GOT3 (cell line): ENCODE results near the gene KIF21A.

Experiments used
- DNase-seq: peaks from one replicate; lab custom pipeline; 2025; ENCODE audit warnings: mixed read lengths; lab: John Stamatoyannopoulos, UW

The KIF21A gene

DNA sequence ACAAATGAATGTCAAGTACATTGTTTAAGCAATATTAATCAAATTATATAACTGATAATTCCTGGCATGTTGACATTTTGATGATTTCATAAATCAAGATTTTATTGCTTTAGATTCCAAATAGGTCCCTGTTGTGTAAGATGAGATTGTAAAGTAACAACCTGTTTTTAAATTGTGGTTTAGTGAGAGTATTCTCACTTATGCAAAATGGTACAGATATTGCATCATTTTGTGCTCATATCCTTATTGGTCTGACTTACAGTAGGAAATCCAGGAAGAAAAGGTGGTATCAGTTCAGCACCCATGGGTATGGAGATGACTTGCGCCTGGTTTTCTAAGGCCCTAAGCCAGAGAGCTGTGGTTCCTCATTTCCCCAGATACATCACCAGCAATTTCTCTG is 165.5 kb downstream of the KIF21A start:
- DNase-seq = no peak

- no peak for DNase-seq
Measured at GRCh38 chr12:39275846-39276245, 167.1 kb downstream of the KIF21A start.

- DNase-seq = no peak
Measured at GRCh38 chr12:39272871-39273655, 169.9 kb downstream of the KIF21A start.

DNA sequence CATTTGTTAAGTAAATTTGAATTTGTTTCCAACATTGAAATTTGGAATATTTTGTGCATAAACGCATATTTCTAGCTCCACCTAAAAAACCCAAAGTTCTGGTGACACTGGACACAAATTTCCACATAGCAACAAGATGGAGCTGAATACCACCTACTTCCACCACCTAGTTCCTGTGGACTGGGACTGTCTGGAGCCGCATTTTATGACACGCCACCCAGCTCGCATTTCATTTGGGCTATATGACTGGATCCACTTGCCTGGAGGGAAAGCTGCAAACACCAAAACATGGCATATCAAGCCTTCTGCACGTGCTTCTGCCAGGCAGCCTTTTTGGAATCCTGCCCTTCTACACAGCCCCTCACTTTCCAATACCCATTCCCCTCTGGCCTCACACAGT is 173.4 kb downstream of the KIF21A start:
- no peak for DNase-seq

DNA sequence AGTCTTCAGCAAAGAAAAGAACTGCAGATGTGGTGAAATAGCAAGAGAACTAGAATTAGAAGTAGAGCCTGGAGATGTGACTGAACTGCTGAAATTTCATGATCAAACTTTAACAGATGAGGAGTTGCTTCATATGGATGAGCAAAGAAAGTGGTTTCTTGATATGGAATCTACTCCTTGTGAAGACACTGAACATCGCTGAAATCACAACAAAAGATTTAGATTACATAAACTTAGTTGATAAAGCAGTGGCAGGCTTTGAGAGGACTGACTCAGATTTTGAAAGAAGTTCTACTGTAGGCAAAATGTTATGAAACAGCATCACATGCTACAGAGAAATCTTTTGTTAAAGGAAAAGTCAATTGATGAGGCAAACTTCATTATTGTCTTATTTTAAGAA is 175.0 kb downstream of the KIF21A start:
- no peak for DNase-seq

DNA sequence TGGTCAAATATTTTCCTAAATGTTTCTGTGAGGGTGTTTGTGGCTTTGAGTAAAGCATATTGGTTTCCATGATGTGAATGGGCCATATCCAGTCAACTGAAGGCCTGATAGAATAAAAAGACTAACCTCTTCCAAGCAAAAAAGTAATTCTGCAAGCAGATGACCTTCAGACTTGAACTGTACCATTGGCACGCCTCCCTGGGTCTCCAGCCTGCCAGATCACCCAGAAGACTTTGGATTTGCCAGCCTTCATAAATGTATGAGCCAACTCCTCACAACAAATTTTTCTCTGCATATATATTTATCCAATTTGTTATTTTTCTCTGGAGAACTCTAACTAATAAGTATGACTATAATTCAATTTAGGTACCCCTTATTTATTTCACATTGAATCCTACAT is 190.3 kb downstream of the KIF21A start:
- no peak for DNase-seq
